Measurements from ENCODE around the gene PSMB3. TPM values are rescaled to one million over a fixed set of nuclear protein-coding genes. Genes with fewer than 3 reads are reported as not detected.

The PSMB3 gene
- total RNA-seq, 8 experiments from 2014 or later, result 175 to 405 (median 249) TPM

GRCh38 chr17:38709864-38710603 is 42.5 kb upstream of the PSMB3 start:
- 47 to 100% (median 64%) methylated on average over 1 to 9 of the region's 13 CpGs; no CpG with 5 or more reads in 1 of the 10 experiments for WGBS, 10 experiments
- no peak for ATAC-seq (replicated peaks in 6 of 8)
- Histone ChIP-seq H3K27ac (no peak overlapping the region), H3K4me3 (no peak overlapping the region), H3K4me1 (replicated peaks in 1 of 2) (peaks cover 0 to 6% of the 10 kb centered on the region in 2 donors)
- in situ Hi-C loops (cut with MboI; ENCODE audit: low pct_unique_long_range_greater_than_20kb in 2 of 9, low sequenced_read_pairs in 9 of 9, unreplicated experiment in 9 of 9), result no loop called here

GRCh38 chr17:38710604-38710962 is 42.0 kb upstream of the PSMB3 start:
- Histone ChIP-seq H3K27ac (no peak overlapping the region), H3K4me3 (no peak overlapping the region), H3K4me1 (replicated peaks in 1 of 2) (peaks cover 0 to 6% of the 10 kb centered on the region in 2 donors)
- no peak for ATAC-seq (replicated peaks in 6 of 8)
- 80 to 100% (median 87%) methylated on average over 1 to 3 of the region's 3 CpGs; no CpG with 5 or more reads in 2 of the 10 experiments for WGBS, 10 experiments
- in situ Hi-C loops (cut with MboI; ENCODE audit: low pct_unique_long_range_greater_than_20kb in 2 of 9, low sequenced_read_pairs in 9 of 9, unreplicated experiment in 9 of 9), result no loop called here

- in situ Hi-C loops (cut with MboI; ENCODE audit: low pct_unique_long_range_greater_than_20kb in 2 of 9, low sequenced_read_pairs in 9 of 9, unreplicated experiment in 9 of 9), result no loop called here
- no peak overlapping the region for H3K4me3 ChIP-seq
- peaks cover 0 to 6% of the 10 kb centered on the region in 2 donors for H3K4me1 ChIP-seq (replicated peaks in 1 of 2)
- ATAC-seq (replicated peaks in 6 of 8), result no peak
- H3K27ac ChIP-seq, result no peak overlapping the region
- WGBS, 10 experiments, result 47 to 100% (median 75%) methylated on average over 3 to 4 of the region's 5 CpGs; no CpG with 5 or more reads in 6 of the 10 experiments
These were observed 41.6 kb upstream of the PSMB3 start for GRCh38 chr17:38710985-38711384.

GRCh38 chr17:38711792-38712571 is 40.6 kb upstream of the PSMB3 start:
- in situ Hi-C loops (cut with MboI; ENCODE audit: low pct_unique_long_range_greater_than_20kb in 2 of 9, low sequenced_read_pairs in 9 of 9, unreplicated experiment in 9 of 9), result no loop called here
- peak in 3 of 8 experiments; percentile 6 to 15 (median 8) for ATAC-seq (replicated peaks in 6 of 8)
- WGBS, 10 experiments, result 61 to 100% (median 80%) methylated on average over 1 to 5 of the region's 26 CpGs; no CpG with 5 or more reads in 7 of the 10 experiments

GRCh38 chr17:38712593-38712992 is 39.9 kb upstream of the PSMB3 start:
- ATAC-seq (replicated peaks in 6 of 8), result no peak
- in situ Hi-C loops (cut with MboI; ENCODE audit: low pct_unique_long_range_greater_than_20kb in 2 of 9, low sequenced_read_pairs in 9 of 9, unreplicated experiment in 9 of 9), result no loop called here
- WGBS, 10 experiments, result no CpG with 5 or more reads among the region's 10 CpGs
- no peaks in the 10 kb centered on the region for H3K4me1 ChIP-seq (replicated peaks in 1 of 2)
- H3K4me3 ChIP-seq, result no peak overlapping the region
- no peak overlapping the region for H3K27ac ChIP-seq

More at GRCh38 chr17:38711792-38712571, 40.6 kb upstream of the PSMB3 start:
- H3K4me1 ChIP-seq (replicated peaks in 1 of 2), result no peaks in the 10 kb centered on the region
- no peak overlapping the region for H3K27ac ChIP-seq
- no peak overlapping the region for H3K4me3 ChIP-seq

- peak in 1 of 8 experiments; percentile 68 for ATAC-seq (replicated peaks in 6 of 8)
- in situ Hi-C loops (cut with MboI; ENCODE audit: low pct_unique_long_range_greater_than_20kb in 2 of 9, low sequenced_read_pairs in 9 of 9, unreplicated experiment in 9 of 9), result no loop called here
- Histone ChIP-seq H3K4me3 (no peak overlapping the region), H3K4me1 (replicated peaks in 1 of 2) (no peaks in the 10 kb centered on the region), H3K27ac (no peak overlapping the region)
- WGBS, 10 experiments, result 40 to 100% (median 80%) methylated on average over 1 to 7 of the region's 11 CpGs; no CpG with 5 or more reads in 5 of the 10 experiments
These were observed 39.0 kb upstream of the PSMB3 start for GRCh38 chr17:38713456-38714075.

- Histone ChIP-seq H3K4me1 (replicated peaks in 1 of 2) (peaks cover 2 to 10% of the 10 kb centered on the region in 2 donors), H3K27ac (no peak overlapping the region), H3K4me3 (no peak overlapping the region)
- no peak for ATAC-seq (replicated peaks in 6 of 8)
- in situ Hi-C loops (cut with MboI; ENCODE audit: low pct_unique_long_range_greater_than_20kb in 2 of 9, low sequenced_read_pairs in 9 of 9, unreplicated experiment in 9 of 9), result no loop called here
- WGBS, 10 experiments, result 17 to 100% (median 83%) methylated on average over 1 to 5 of the region's 9 CpGs
These were observed 37.2 kb upstream of the PSMB3 start for GRCh38 chr17:38715216-38715943.

GRCh38 chr17:38716368-38717005 is 36.1 kb upstream of the PSMB3 start:
- no peak overlapping the region for H3K4me3 ChIP-seq
- no peak for ATAC-seq (replicated peaks in 6 of 8)
- peaks cover 12 to 13% of the 10 kb centered on the region in 2 donors for H3K4me1 ChIP-seq (replicated peaks in 1 of 2)
- in situ Hi-C loops (cut with MboI; ENCODE audit: low pct_unique_long_range_greater_than_20kb in 2 of 9, low sequenced_read_pairs in 9 of 9, unreplicated experiment in 9 of 9), result no loop called here
- WGBS, 10 experiments, result 80 to 86% methylated on average over 1 to 8 of the region's 18 CpGs; no CpG with 5 or more reads in 8 of the 10 experiments
- H3K27ac ChIP-seq, result no peak overlapping the region

- no peak overlapping the region for H3K27ac ChIP-seq
- H3K4me3 ChIP-seq, result no peak overlapping the region
- 80 to 92% methylated on average over 2 of the region's 12 CpGs; no CpG with 5 or more reads in 8 of the 10 experiments for WGBS, 10 experiments
- in situ Hi-C loops (cut with MboI; ENCODE audit: low pct_unique_long_range_greater_than_20kb in 2 of 9, low sequenced_read_pairs in 9 of 9, unreplicated experiment in 9 of 9), result no loop called here
- ATAC-seq (replicated peaks in 6 of 8), result no peak
- peaks cover 12 to 14% of the 10 kb centered on the region in 2 donors for H3K4me1 ChIP-seq (replicated peaks in 1 of 2)
These were observed 35.3 kb upstream of the PSMB3 start for GRCh38 chr17:38717139-38717745.

GRCh38 chr17:38719289-38719942 is 33.1 kb upstream of the PSMB3 start:
- in situ Hi-C loops (cut with MboI; ENCODE audit: low pct_unique_long_range_greater_than_20kb in 2 of 9, low sequenced_read_pairs in 9 of 9, unreplicated experiment in 9 of 9), result no loop called here
- peak in 4 of 8 experiments; percentile 5 to 21 (median 12) for ATAC-seq (replicated peaks in 6 of 8)
- peaks cover 12 to 14% of the 10 kb centered on the region in 2 donors for H3K4me1 ChIP-seq (replicated peaks in 1 of 2)
- no peak overlapping the region for H3K27ac ChIP-seq
- no peak overlapping the region for H3K4me3 ChIP-seq
- WGBS, 10 experiments, result 0 to 100% (median 22%) methylated on average over 1 to 3 of the region's 29 CpGs; no CpG with 5 or more reads in 5 of the 10 experiments

- peak in 5 of 8 experiments; percentile 5 to 54 (median 50) for ATAC-seq (replicated peaks in 6 of 8)
- in situ Hi-C loops (cut with MboI; ENCODE audit: low pct_unique_long_range_greater_than_20kb in 2 of 9, low sequenced_read_pairs in 9 of 9, unreplicated experiment in 9 of 9), result no loop called here
- Histone ChIP-seq H3K4me3 (no peak overlapping the region), H3K27ac (peak overlapping the region in 1 of 2 donors; percentile 13), H3K4me1 (replicated peaks in 1 of 2) (peaks cover 12 to 14% of the 10 kb centered on the region in 2 donors)
- WGBS, 10 experiments, result 18 to 20% methylated on average over 2 of the region's 39 CpGs; no CpG with 5 or more reads in 8 of the 10 experiments
These were observed 32.4 kb upstream of the PSMB3 start for GRCh38 chr17:38719943-38720641.
